HepG2 (cell line): Measurements from ENCODE around the gene GTSF1L. TPM values are rescaled to one million over a fixed set of nuclear protein-coding genes. Genes with fewer than 3 reads are reported as not detected.

Experiments used
- ATAC-seq: fragments of 200-7000 bp; cut with Tn5 transposase; 3 replicates; pipeline ENCODE4 v1.9.1; 2020; ENCODE audit warnings: mild to moderate bottlenecking, moderate library complexity
- BruUV-seq: library from RNA; stranded (reverse); fragments of 400-500 nt; replicated peaks from 2 replicates; lab custom pipeline; 2021; lab: Mats Ljungman, UMichigan
- CTCF ChIA-PET: fragments of 300-600 bp; formaldehyde crosslinking; extraction: SDS; loops from one replicate; lab custom pipeline; 2021; ENCODE audit warnings: low total read pairs, inconsistent platforms, low intra/inter-chr PET ratio; lab: Yijun Ruan, JAX
- POLR2A ChIA-PET: fragments of 350-600 bp; sonication (Branson Sonifier 250); formaldehyde crosslinking; loops from one replicate; lab custom pipeline; 2020; ENCODE audit warnings: antibody characterized with exemption, inconsistent platforms; lab: Yijun Ruan, JAX
- DNase-seq: peaks from one replicate; pipeline ENCODE4 v3.0.0-alpha.2; 2015; ENCODE audit warnings: low spot score
- FAIRE-seq: peaks from 3 replicates; lab custom pipeline; 2011; peaks lifted over from hg19 to GRCh38; lab: Jason Lieb, UNC
- H2AFZ ChIP-seq: one replicate; pipeline ENCODE4 v1.6.1; 2011; ENCODE audit warnings: low read length, inconsistent platforms
- H3K27ac ChIP-seq: fragments of 300-600 bp; 3 replicates; pipeline ENCODE4 v1.8.0; 2011; ENCODE audit warnings: mixed run types, mild to moderate bottlenecking, mixed read lengths, low read length, inconsistent platforms; ENCODE audit not compliant: insufficient read depth; ENCODE audit errors: extremely low read length
- H3K27me3 ChIP-seq, 2 experiments: fragments of 200-600 bp in 1 of 2; 2 replicates in 1 of 2; 3 replicates in 1 of 2; pipeline versions ENCODE4 v1.6.0 to v1.8.0; 2011; ENCODE audit warnings: low read length in 2 of 2, mild to moderate bottlenecking in 2 of 2, moderate library complexity in 2 of 2, inconsistent platforms in 1 of 2; ENCODE audit not compliant: insufficient read depth in 2 of 2, control insufficient read depth in 1 of 2
- H3K36me3 ChIP-seq, 2 experiments: fragments of 200-600 bp in 1 of 2; replicated peaks in 1 of 2; 2 replicates in 1 of 2; 3 replicates in 1 of 2; pipeline versions ENCODE4 v1.5.1 to v1.8.0; 2011; ENCODE audit warnings: low read length in 2 of 2, inconsistent platforms in 1 of 2; ENCODE audit not compliant: insufficient read depth in 2 of 2, control insufficient read depth in 1 of 2
- H3K4me1 ChIP-seq: 2 replicates; pipeline ENCODE4 v1.5.1; 2012; ENCODE audit warnings: low read length, inconsistent platforms; ENCODE audit not compliant: insufficient read depth
- H3K4me2 ChIP-seq: 2 replicates; pipeline ENCODE4 v1.6.0; 2011; ENCODE audit warnings: low read depth, low read length, inconsistent platforms
- H3K4me3 ChIP-seq, 3 experiments: fragments of 200-600 bp in 1 of 3; sonication (generic), shearing (Covaris generic) in 1 of 3; replicated peaks in 1 of 3; 2 replicates each; pipeline ENCODE4 v1.5.1; 2011 to 2016; ENCODE audit warnings: low read length in 3 of 3, inconsistent platforms in 2 of 3, low read depth in 2 of 3, mild to moderate bottlenecking in 2 of 3, control low read depth in 1 of 3, mixed read lengths in 1 of 3; ENCODE audit not compliant: insufficient read depth in 1 of 3
- H3K79me2 ChIP-seq: one replicate; pipeline ENCODE4 v1.6.1; 2011; ENCODE audit warnings: low read length, inconsistent platforms; ENCODE audit not compliant: insufficient read depth
- H3K9ac ChIP-seq: 2 replicates; pipeline ENCODE4 v1.6.0; 2011; ENCODE audit warnings: mild to moderate bottlenecking, low read depth, low read length, inconsistent platforms; ENCODE audit not compliant: insufficient read depth
- H3K9me3 ChIP-seq: 2 replicates; pipeline ENCODE4 v1.5.1; 2012; ENCODE audit warnings: mild to moderate bottlenecking, low read length
- H4K20me1 ChIP-seq: 2 replicates; pipeline ENCODE4 v1.6.0; 2011; ENCODE audit warnings: inconsistent platforms, mild to moderate bottlenecking, low read length, moderate library complexity; ENCODE audit not compliant: insufficient read depth
- E2F2 ChIP-seq: sonication (generic); formaldehyde crosslinking; IDR thresholded peaks from 2 replicates; pipeline ENCODE4 v1.4.0; 2020; ENCODE audit warnings: missing genetic modification reagents, borderline replicate concordance
- ELF4 ChIP-seq: sonication (generic); formaldehyde crosslinking; IDR thresholded peaks from 2 replicates; pipeline ENCODE4 v1.5.0; 2020; ENCODE audit warnings: missing genetic modification reagents, mild to moderate bottlenecking, moderate library complexity, borderline replicate concordance
- KLF13 ChIP-seq: sonication (generic); formaldehyde crosslinking; IDR thresholded peaks from 2 replicates; pipeline ENCODE4 v1.4.0; 2020; ENCODE audit warnings: mild to moderate bottlenecking, missing genetic modification reagents
- MIER3 ChIP-seq: IDR thresholded peaks from 2 replicates; pipeline ENCODE4 v1.6.1; 2016; ENCODE audit warnings: missing compliant biosample characterization, borderline replicate concordance
- ZNF138 ChIP-seq: sonication (generic); formaldehyde crosslinking; IDR thresholded peaks from 2 replicates; pipeline ENCODE4 v1.5.0; 2020; ENCODE audit warnings: mild to moderate bottlenecking, low read depth, missing genetic modification reagents
- ZNF274 ChIP-seq: sonication (generic); formaldehyde crosslinking; IDR thresholded peaks from 2 replicates; pipeline ENCODE4 v1.5.1; 2020; ENCODE audit warnings: mild to moderate bottlenecking, missing genetic modification reagents
- ZNF740 ChIP-seq: sonication (generic); formaldehyde crosslinking; IDR thresholded peaks from 2 replicates; pipeline ENCODE4 v1.4.0; 2020; ENCODE audit warnings: missing genetic modification reagents
- WGBS: methylation state at CpG from one replicate; pipeline ENCODE4 v1.1.6; 2017; ENCODE audit warnings: low lambda C conversion rate; 5-methylcytosine and 5-hydroxymethylcytosine counted together
- in situ Hi-C: cut with HindIII; loops from 2 replicates; pipeline ENCODE4 v1.10.0; 2017; ENCODE audit warnings: low pct_unique_long_range_greater_than_20kb; ENCODE audit not compliant: extremely low pct_ligation_motif_present
- intact Hi-C: fragments of 100-400 bp; cut with micrococcal nuclease; formaldehyde crosslinking; loops from one replicate; pipeline ENCODE4 v1.10.0; 2022; ENCODE audit not compliant: unreplicated experiment
- polyA plus RNA-seq, 8 experiments: library from polyadenylated mRNA; depleted of rRNA in 3 of 8; stranded (reverse) in 7 of 8; unstranded in 1 of 8; fragments of >200 nt; fragmentation: Illumina TruSeq in 4 of 8; extraction: Trizol in 4 of 8; gene quantifications; 2 replicates each; pipeline versions ENCODE4 v1.2.1 to v1.2.3, GENCODE V29; 2011 to 2016; ENCODE audit warnings: low read depth in 4 of 8, missing spikeins in 1 of 8, mixed read lengths in 1 of 8; ENCODE audit not compliant: insufficient read depth in 1 of 8
- total RNA-seq, 5 experiments: library from RNA; depleted of rRNA; stranded (reverse); fragments of >200 nt; fragmentation: Illumina TruSeq; extraction: Trizol; gene quantifications; 2 replicates each; pipeline ENCODE4 v1.2.3, GENCODE V29; 2016; ENCODE audit warnings: low read depth in 1 of 5

GTSF1L gene
- total and polyA plus RNA-seq, 2 of the 13 experiments (the other 11 are each of a cell fraction or from before 2014, with no cell fraction given), result not detected

DNA sequence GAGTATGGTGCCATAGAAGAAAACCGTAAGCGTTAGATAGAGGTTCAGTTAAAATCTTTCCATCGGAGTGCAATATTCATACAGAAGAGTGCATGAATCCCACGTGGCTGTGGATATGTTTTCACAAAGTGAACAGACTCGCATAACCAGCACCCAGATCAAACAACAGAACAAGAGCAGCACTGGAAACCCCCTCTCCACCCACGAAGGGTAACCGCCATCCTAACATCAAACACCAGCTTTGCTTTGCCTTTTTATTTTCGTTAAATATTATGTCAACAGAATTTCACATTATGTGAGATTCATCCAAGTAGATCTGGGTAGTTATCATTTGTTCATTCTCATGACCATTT, 4.7 kb downstream of the GTSF1L start:
- no peak for DNase-seq
- peaks cover 38% of the 10 kb centered on the region for H3K4me1 ChIP-seq
- no peak for FAIRE-seq
- no peak overlapping the region for H3K27ac ChIP-seq
- H3K36me3 ChIP-seq, result no peaks in the 10 kb centered on the region
- no peaks in the 10 kb centered on the region for H4K20me1 ChIP-seq
- H3K9ac ChIP-seq, result no peak overlapping the region
- in situ Hi-C loops, result no loop called here
- CTCF ChIA-PET, result no interaction called here
- H3K79me2 ChIP-seq, result no peaks in the 10 kb centered on the region
- intact Hi-C loops, result loop anchor here (10.0 kb wide), 1 partner anchor 483 kb away; no protein-coding TSS in a partner anchor
- H3K9me3 ChIP-seq, result no peaks in the 10 kb centered on the region
- POLR2A ChIA-PET, result no interaction called here
- H2AFZ ChIP-seq, result no peak overlapping the region
- BruUV-seq, result no TSS peak
- TF ChIP-seq ZNF138 (CRISPR knock-in tag) (no peak), E2F2 (CRISPR knock-in tag) (no peak), ZNF274 (CRISPR knock-in tag) (no peak), KLF13 (CRISPR knock-in tag) (no peak), ELF4 (CRISPR knock-in tag) (no peak), ZNF740 (CRISPR knock-in tag) (no peak), MIER3 (CRISPR knock-in tag) (no peak)
- WGBS, result 37% methylated on average over 8 of the region's 8 CpGs
- H3K27me3 ChIP-seq, result peaks cover 0 to 15% of the 10 kb centered on the region in 2 experiments; a peak in 1 of 5 replicates
- peak overlapping the region in 1 of 3 experiments; percentile 40; a peak in 1 of 6 replicates for H3K4me3 ChIP-seq
- peak overlapping the region; percentile 64 for H3K4me2 ChIP-seq
- ATAC-seq, result no peak
